ENCODE measurements around the gene LYG1. TPM values are rescaled to one million over a fixed set of nuclear protein-coding genes. Genes with fewer than 3 reads are reported as not detected.

Gene LYG1
- total and polyA plus RNA-seq, 2 experiments from 2014 or later: 1.6 to 1.7 TPM

DNA sequence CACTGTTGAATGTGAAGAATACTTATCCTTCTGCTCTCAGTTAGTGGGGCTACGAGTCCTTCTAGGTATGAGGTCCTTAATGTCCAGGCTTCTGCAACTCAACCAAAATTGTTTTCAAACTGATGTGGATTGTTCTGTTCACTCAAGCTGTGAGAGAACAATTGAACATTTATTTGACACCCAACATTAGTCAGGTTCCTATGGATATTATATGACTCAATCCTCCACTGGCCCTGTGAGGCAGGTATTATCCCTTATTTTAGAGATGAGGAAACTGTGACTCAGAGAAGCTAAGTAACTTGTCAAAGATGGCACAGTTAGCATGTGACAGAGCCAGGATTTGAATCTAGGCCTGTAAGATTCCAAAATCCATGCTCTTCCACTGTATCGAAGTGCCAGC is 44.3 kb downstream of the LYG1 start:
- H3K4me1 ChIP-seq (ENCODE audit: low read depth): no peaks in the 10 kb centered on the region
- TF ChIP-seq, protein P1, sequence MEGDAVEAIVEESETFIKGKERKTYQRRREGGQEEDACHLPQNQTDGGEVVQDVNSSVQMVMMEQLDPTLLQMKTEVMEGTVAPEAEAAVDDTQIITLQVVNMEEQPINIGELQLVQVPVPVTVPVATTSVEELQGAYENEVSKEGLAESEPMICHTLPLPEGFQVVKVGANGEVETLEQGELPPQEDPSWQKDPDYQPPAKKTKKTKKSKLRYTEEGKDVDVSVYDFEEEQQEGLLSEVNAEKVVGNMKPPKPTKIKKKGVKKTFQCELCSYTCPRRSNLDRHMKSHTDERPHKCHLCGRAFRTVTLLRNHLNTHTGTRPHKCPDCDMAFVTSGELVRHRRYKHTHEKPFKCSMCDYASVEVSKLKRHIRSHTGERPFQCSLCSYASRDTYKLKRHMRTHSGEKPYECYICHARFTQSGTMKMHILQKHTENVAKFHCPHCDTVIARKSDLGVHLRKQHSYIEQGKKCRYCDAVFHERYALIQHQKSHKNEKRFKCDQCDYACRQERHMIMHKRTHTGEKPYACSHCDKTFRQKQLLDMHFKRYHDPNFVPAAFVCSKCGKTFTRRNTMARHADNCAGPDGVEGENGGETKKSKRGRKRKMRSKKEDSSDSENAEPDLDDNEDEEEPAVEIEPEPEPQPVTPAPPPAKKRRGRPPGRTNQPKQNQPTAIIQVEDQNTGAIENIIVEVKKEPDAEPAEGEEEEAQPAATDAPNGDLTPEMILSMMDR (IDR thresholded peaks at IDR 0.05; ENCODE audit: low read depth, low read length): no peak
- no peaks in the 10 kb centered on the region for H3K27me3 ChIP-seq
- no peak overlapping the region for H3K4me3 ChIP-seq
- H3K36me3 ChIP-seq: no peaks in the 10 kb centered on the region
- no peaks in the 10 kb centered on the region for H3K9me3 ChIP-seq (ENCODE audit: low read depth)
- H3K27ac ChIP-seq: no peak overlapping the region
- no peak for DNase-seq (ENCODE audit: low read depth in 1 of 2, low spot score in 1 of 2)

GRCh38 chr2:99255491-99256318 is 45.3 kb downstream of the LYG1 start, which contains the start of gene LYG2:
Gene LYG2 (minus strand): TSS chr2:99255666. CDS start chr2:99254260, 1,406 bp downstream.
- H3K27ac ChIP-seq: no peak within 1 kb of the TSS
- H3K9me3 ChIP-seq (ENCODE audit: low read depth): no peaks in the 10 kb centered on the region
- no peak for DNase-seq (ENCODE audit: low read depth in 1 of 2, low spot score in 1 of 2)
- H3K36me3 ChIP-seq: no peaks in the 10 kb centered on the region
- no peaks in the 10 kb centered on the region for H3K27me3 ChIP-seq
- H3K4me3 ChIP-seq: no peak within 1 kb of the TSS
- TF ChIP-seq, protein P1 (IDR thresholded peaks at IDR 0.05; ENCODE audit: low read depth, low read length): no peak
- H3K4me1 ChIP-seq (ENCODE audit: low read depth): no peaks in the 10 kb centered on the region

DNA sequence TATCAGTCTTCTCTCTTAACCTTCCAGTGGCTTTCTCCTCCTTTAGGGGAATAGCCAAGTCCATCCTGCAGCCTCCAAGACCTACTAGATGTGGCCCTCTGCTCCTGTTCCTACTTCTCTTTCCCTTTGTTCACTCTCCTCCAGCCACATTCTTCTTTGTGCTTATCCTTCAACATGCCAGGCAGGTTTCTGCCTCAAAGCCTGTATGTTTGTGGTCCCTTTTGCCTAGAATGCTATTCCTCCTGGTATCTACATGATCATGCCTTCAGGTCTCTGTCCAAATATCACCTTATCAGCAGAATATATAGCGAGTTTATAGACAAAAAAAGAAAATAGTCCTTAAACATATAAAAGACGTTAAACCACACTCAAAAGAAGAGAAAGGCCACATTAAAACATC is 51.0 kb downstream of the LYG1 start:
- no peak for DNase-seq (ENCODE audit: low read depth in 1 of 2, low spot score in 1 of 2)

GRCh38 chr2:99242151-99242550 is 58.8 kb downstream of the LYG1 start:
- DNase-seq (ENCODE audit: low read depth in 1 of 2, low spot score in 1 of 2): no peak
- Histone ChIP-seq H3K27ac (no peak overlapping the region), H3K27me3 (no peaks in the 10 kb centered on the region), H3K4me1 (ENCODE audit: low read depth) (no peaks in the 10 kb centered on the region), H3K4me3 (no peak overlapping the region), H3K9me3 (ENCODE audit: low read depth) (no peaks in the 10 kb centered on the region), H3K36me3 (no peaks in the 10 kb centered on the region)
- TF ChIP-seq, protein P1 (IDR thresholded peaks at IDR 0.05; ENCODE audit: low read depth, low read length): no peak

More for the DNA sequence above, 51.0 kb downstream of the LYG1 start:
- H3K36me3 ChIP-seq: no peaks in the 10 kb centered on the region
- no peak overlapping the region for H3K4me3 ChIP-seq
- TF ChIP-seq, protein P1 (IDR thresholded peaks at IDR 0.05; ENCODE audit: low read depth, low read length): no peak
- no peaks in the 10 kb centered on the region for H3K4me1 ChIP-seq (ENCODE audit: low read depth)
- H3K27me3 ChIP-seq: no peaks in the 10 kb centered on the region
- H3K27ac ChIP-seq: no peak overlapping the region
- H3K9me3 ChIP-seq (ENCODE audit: low read depth): no peaks in the 10 kb centered on the region

- TF ChIP-seq, protein P1 (IDR thresholded peaks at IDR 0.05; ENCODE audit: low read depth, low read length): no peak
- Histone ChIP-seq H3K4me3 (no peak overlapping the region), H3K36me3 (no peaks in the 10 kb centered on the region), H3K27me3 (no peaks in the 10 kb centered on the region), H3K4me1 (ENCODE audit: low read depth) (no peaks in the 10 kb centered on the region), H3K9me3 (ENCODE audit: low read depth) (no peaks in the 10 kb centered on the region), H3K27ac (no peak overlapping the region)
- no peak for DNase-seq (ENCODE audit: low read depth in 1 of 2, low spot score in 1 of 2)
Observed at GRCh38 chr2:99240431-99240830, 60.6 kb downstream of the LYG1 start.

All from cardiac muscle cell (in vitro differentiated cells and primary cell).